HL-60/S4 treated with retinoic acid at 250 ng/mL for 4 days and 3 days (cell line): ENCODE results near the gene MACIR.

Experiments
- in situ Hi-C: fragments of 300-500 bp; cut with MboI; formaldehyde crosslinking; loops from 2 replicates; pipeline ENCODE4 v1.7.0; 2022; ENCODE audit warnings: low sequenced_read_pairs

MACIR gene

GRCh38 chr5:103289024-103289423 is 30.5 kb downstream of the MACIR start:
- in situ Hi-C loops, result no loop called here

GRCh38 chr5:103290846-103291245 is 32.3 kb downstream of the MACIR start:
- in situ Hi-C loops, result no loop called here

- in situ Hi-C loops, result no loop called here
Measured at GRCh38 chr5:103291606-103292005, 33.0 kb downstream of the MACIR start.

- in situ Hi-C loops, result no loop called here
Measured at GRCh38 chr5:103293099-103293498, 34.5 kb downstream of the MACIR start.

GRCh38 chr5:103293719-103294118 is 35.2 kb downstream of the MACIR start:
- in situ Hi-C loops, result no loop called here

GRCh38 chr5:103294906-103295305 is 36.3 kb downstream of the MACIR start:
- in situ Hi-C loops, result no loop called here

GRCh38 chr5:103295424-103295823 is 36.9 kb downstream of the MACIR start:
- in situ Hi-C loops, result no loop called here

GRCh38 chr5:103295871-103296270 is 37.3 kb downstream of the MACIR start:
- in situ Hi-C loops, result no loop called here

- in situ Hi-C loops, result no loop called here
Measured at GRCh38 chr5:103298117-103298516, 39.6 kb downstream of the MACIR start.

GRCh38 chr5:103298607-103299188 is 40.1 kb downstream of the MACIR start:
- in situ Hi-C loops, result no loop called here

GRCh38 chr5:103305809-103306208 is 47.2 kb downstream of the MACIR start:
- in situ Hi-C loops, result no loop called here

GRCh38 chr5:103307470-103307869 is 48.9 kb downstream of the MACIR start:
- in situ Hi-C loops, result no loop called here

GRCh38 chr5:103308774-103309173 is 50.2 kb downstream of the MACIR start:
- in situ Hi-C loops, result no loop called here

- in situ Hi-C loops, result no loop called here
Measured at GRCh38 chr5:103313056-103313455, 54.5 kb downstream of the MACIR start.

GRCh38 chr5:103315455-103315854 is 56.9 kb downstream of the MACIR start:
- in situ Hi-C loops, result no loop called here

GRCh38 chr5:103327451-103327850 is 68.9 kb downstream of the MACIR start:
- in situ Hi-C loops, result no loop called here

- in situ Hi-C loops, result no loop called here
Measured at GRCh38 chr5:103327893-103328292, 69.3 kb downstream of the MACIR start.
